Parathyroid adenoma (tissue), 2 donors: ENCODE results near the gene CDH13.

Experiments
- H2AFZ ChIP-seq: fragments of 300-600 bp; sonication (generic); one replicate; pipeline ENCODE4 v1.7.0; 2017; ENCODE audit warnings: antibody characterized with exemption, mild to moderate bottlenecking
- H3K27ac ChIP-seq: fragments of 300-600 bp; sonication (generic); one replicate; pipeline ENCODE4 v1.7.0; 2017
- H3K27me3 ChIP-seq: fragments of 300-600 bp; sonication (generic); one replicate; pipeline ENCODE4 v1.7.0; 2017; ENCODE audit warnings: low read length; ENCODE audit not compliant: control insufficient read depth, insufficient read depth
- H3K36me3 ChIP-seq: fragments of 300-600 bp; sonication (generic); one replicate; pipeline ENCODE4 v1.7.0; 2017; ENCODE audit warnings: low read length; ENCODE audit not compliant: control insufficient read depth, insufficient read depth
- H3K4me1 ChIP-seq: fragments of 300-600 bp; sonication (generic); one replicate; pipeline ENCODE4 v1.7.0; 2017; ENCODE audit warnings: control low read depth
- H3K4me2 ChIP-seq: fragments of 300-600 bp; sonication (generic); one replicate; pipeline ENCODE4 v1.7.0; 2017; ENCODE audit warnings: low read length
- H3K4me3 ChIP-seq: fragments of 300-600 bp; sonication (generic); one replicate; pipeline ENCODE4 v1.7.0; 2017; ENCODE audit warnings: low read depth, low read length
- H3K79me2 ChIP-seq: fragments of 300-600 bp; sonication (generic); one replicate; pipeline ENCODE4 v1.7.0; 2017; ENCODE audit warnings: control low read depth
- H3K9ac ChIP-seq: fragments of 300-600 bp; sonication (generic); one replicate; pipeline ENCODE4 v1.7.0; 2017; ENCODE audit warnings: mild to moderate bottlenecking
- H3K9me3 ChIP-seq: fragments of 300-600 bp; sonication (generic); one replicate; pipeline ENCODE4 v1.7.0; 2017; ENCODE audit warnings: low read length; ENCODE audit not compliant: control insufficient read depth
- TF ChIP-seq, protein P1 (sequence below): fragments of 300-600 bp; sonication (generic); IDR thresholded peaks from one replicate; pipeline ENCODE4 v1.7.0; 2017; ENCODE audit warnings: antibody characterized with exemption, mild to moderate bottlenecking
- donor health status: primary hyperparathyroidism.

CDH13 gene

DNA sequence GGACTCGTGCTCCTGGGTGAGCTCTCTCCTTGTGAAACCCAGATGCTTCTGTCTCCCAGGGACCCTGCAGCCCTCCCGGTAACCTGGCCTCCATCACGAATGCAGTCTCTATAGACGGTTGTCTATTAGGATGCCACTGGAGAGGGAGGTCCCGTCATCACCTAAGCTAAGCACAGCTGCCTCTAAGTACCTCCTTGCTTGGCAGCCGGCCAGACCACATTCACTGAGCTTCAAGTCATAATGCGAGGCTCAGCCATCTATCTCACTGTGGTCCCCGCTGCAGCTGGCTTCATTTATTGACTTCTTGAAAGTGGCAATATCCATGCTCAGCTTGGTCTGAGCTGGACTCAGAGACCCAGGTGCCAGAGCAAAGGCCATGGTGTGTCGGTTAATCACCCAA, 1106.5 kb downstream of the CDH13 start:
- no peaks in the 10 kb centered on the region for H3K4me1 ChIP-seq
- no peaks in the 10 kb centered on the region for H3K36me3 ChIP-seq
- no peak overlapping the region for H3K27ac ChIP-seq
- no peak overlapping the region for H3K4me2 ChIP-seq
- no peak overlapping the region for H3K9ac ChIP-seq
- H3K27me3 ChIP-seq = no peaks in the 10 kb centered on the region
- H3K4me3 ChIP-seq = no peak overlapping the region
- no peaks in the 10 kb centered on the region for H3K79me2 ChIP-seq
- H2AFZ ChIP-seq = no peak overlapping the region
- TF ChIP-seq, protein P1, sequence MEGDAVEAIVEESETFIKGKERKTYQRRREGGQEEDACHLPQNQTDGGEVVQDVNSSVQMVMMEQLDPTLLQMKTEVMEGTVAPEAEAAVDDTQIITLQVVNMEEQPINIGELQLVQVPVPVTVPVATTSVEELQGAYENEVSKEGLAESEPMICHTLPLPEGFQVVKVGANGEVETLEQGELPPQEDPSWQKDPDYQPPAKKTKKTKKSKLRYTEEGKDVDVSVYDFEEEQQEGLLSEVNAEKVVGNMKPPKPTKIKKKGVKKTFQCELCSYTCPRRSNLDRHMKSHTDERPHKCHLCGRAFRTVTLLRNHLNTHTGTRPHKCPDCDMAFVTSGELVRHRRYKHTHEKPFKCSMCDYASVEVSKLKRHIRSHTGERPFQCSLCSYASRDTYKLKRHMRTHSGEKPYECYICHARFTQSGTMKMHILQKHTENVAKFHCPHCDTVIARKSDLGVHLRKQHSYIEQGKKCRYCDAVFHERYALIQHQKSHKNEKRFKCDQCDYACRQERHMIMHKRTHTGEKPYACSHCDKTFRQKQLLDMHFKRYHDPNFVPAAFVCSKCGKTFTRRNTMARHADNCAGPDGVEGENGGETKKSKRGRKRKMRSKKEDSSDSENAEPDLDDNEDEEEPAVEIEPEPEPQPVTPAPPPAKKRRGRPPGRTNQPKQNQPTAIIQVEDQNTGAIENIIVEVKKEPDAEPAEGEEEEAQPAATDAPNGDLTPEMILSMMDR = no peak
- no peaks in the 10 kb centered on the region for H3K9me3 ChIP-seq

DNA sequence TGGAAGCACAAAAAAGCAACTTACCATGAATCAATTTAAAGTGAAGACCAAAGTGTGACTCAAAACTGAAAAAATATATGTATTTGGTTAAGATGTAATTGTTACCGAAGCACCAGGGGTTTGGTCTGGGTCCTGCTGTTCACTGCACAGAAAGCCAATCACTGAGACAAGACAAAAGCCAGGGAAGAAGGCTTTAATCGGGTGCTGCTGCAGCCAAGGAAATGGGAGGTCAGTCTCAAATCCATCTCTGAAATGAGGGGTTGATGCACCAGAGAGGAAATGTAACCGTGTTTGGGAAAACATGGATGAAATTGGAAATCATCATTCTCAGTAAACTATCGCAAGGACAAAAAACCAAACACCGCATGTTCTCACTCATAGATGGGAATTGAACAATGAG, 1107.4 kb downstream of the CDH13 start:
- no peaks in the 10 kb centered on the region for H3K9me3 ChIP-seq
- no peaks in the 10 kb centered on the region for H3K4me1 ChIP-seq
- no peak overlapping the region for H3K27ac ChIP-seq

DNA sequence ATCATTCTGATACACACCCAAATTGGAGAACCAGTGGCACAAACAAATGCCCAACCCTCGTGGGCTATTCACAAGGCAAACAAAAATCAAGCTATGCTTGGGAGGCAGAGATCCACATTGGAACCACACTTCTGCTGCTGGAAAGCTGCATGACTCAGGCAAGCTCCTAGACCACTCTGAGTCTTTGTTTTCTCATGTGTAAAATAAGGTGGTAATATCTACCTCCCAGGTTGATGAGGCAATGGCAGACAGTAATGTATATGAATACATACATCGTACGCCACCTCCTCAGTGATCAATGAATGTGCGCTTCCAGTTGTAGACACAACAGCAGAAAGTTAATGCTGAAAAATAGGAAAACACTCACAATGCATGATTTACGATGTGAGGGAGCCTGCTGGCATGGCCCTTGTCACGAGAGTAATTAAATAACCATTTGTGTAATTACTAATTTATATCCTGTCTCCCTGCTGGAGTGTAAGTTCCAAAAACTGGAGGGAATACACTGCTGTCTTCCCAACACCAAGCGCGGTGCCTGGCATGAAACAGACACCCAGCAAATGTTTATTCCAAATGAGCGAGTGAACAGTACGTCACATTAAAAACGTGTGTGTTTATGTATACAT, 1111.1 kb downstream of the CDH13 start:
- no peak overlapping the region for H3K4me2 ChIP-seq
- H3K79me2 ChIP-seq = no peaks in the 10 kb centered on the region

More for the DNA sequence above, 1107.4 kb downstream of the CDH13 start:
- Histone ChIP-seq H3K9ac (no peak overlapping the region), H3K36me3 (no peaks in the 10 kb centered on the region), H2AFZ (no peak overlapping the region), H3K4me2 (no peak overlapping the region), H3K79me2 (no peaks in the 10 kb centered on the region), H3K4me3 (no peak overlapping the region), H3K27me3 (no peaks in the 10 kb centered on the region)
- TF ChIP-seq, protein P1 = no peak

DNA sequence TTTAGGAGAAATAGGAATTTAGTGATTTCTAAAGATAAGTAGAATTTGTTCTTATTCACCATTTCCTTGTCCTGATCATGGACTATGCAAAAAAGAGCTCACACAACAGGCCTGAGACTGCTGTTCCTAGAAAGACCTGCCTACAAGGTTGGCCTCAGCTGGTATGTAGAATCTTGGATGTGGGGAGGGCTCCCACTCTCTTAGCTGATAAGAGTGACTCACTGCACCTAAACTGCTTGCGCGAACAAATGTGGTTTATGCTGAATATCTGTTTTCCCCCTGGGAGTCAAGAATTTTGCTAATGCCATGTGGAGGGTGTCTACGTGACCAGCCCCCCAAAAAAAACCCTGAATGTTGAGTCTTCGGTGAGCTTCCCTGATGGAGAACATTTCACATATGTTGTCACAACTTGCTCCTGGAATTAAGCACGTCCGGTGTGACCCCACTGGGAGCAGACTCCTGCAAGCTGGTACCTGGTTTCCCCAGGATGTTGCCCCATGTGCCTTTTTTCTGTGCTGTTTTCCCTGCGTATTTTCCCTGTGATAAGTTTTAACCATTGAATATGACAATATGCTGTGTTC, 1112.2 kb downstream of the CDH13 start:
- Histone ChIP-seq H3K9ac (no peak overlapping the region), H3K27ac (no peak overlapping the region), H2AFZ (no peak overlapping the region), H3K79me2 (no peaks in the 10 kb centered on the region), H3K9me3 (no peaks in the 10 kb centered on the region), H3K36me3 (no peaks in the 10 kb centered on the region), H3K4me2 (no peak overlapping the region), H3K4me1 (no peaks in the 10 kb centered on the region), H3K4me3 (no peak overlapping the region), H3K27me3 (no peaks in the 10 kb centered on the region)
- TF ChIP-seq, protein P1 = no peak

More for the DNA sequence above, 1111.1 kb downstream of the CDH13 start:
- H2AFZ ChIP-seq = no peak overlapping the region
- H3K4me1 ChIP-seq = no peaks in the 10 kb centered on the region
- no peaks in the 10 kb centered on the region for H3K36me3 ChIP-seq
- TF ChIP-seq, protein P1 = no peak
- no peaks in the 10 kb centered on the region for H3K27me3 ChIP-seq
- H3K27ac ChIP-seq = no peak overlapping the region
- H3K4me3 ChIP-seq = no peak overlapping the region
- no peaks in the 10 kb centered on the region for H3K9me3 ChIP-seq
- no peak overlapping the region for H3K9ac ChIP-seq
